Suprapubic skin (tissue), 4 donors: Measurements from ENCODE around the gene RINL.

ENCODE experiments used
- EP300 ChIP-seq: sonication (generic); formaldehyde crosslinking; IDR thresholded peaks from one replicate; pipeline ENCODE4 v1.6.1; 2017; ENCODE audit warnings: antibody characterized with exemption
- POLR2A ChIP-seq, 2 donors: fragments of 450-650 bp; IDR thresholded peaks; one replicate each; pipeline ENCODE4 v1.6.1; 2017; ENCODE audit warnings: antibody characterized with exemption in 2 of 2, mild to moderate bottlenecking in 2 of 2, moderate library complexity in 2 of 2
- POLR2AphosphoS5 ChIP-seq, 3 donors: sonication (generic); formaldehyde crosslinking; IDR thresholded peaks; one replicate each; pipeline ENCODE4 v1.6.1; 2017; ENCODE audit warnings: antibody characterized with exemption in 3 of 3
- TF ChIP-seq, protein P1 (sequence below), 2 donors: fragments of 200-600 bp in 1 of 2; fragments of 450-650 bp in 1 of 2; sonication (generic) in 1 of 2; IDR thresholded peaks; one replicate each; pipeline ENCODE4 v1.5.1; 2016 to 2019; ENCODE audit warnings: antibody characterized with exemption in 2 of 2, mild to moderate bottlenecking in 1 of 2, moderate library complexity in 1 of 2

DNA sequence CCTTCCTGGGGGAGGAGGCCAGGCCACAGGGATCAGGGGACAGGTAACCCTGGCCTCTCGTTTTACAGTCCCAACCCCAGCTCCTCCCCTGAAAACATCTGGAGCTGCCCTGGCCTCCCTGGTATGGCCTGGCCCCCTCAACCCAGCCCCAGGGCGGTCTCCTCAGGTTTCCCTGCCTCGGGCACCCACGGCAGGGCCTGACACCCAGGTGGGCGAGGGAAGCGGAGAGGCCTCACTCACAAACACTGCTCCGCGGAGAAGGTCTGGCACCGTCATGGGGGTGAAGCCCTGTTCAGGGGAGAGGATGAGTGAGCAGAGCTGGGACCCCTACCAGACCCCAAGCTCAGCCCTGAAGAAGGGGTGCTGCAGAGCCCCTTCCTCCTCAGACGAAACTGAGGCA lies 40.5 kb upstream of the RINL start:
- no peak for TF ChIP-seq POLR2AphosphoS5 (IDR thresholded peaks at IDR 0.05)
- no peak for TF ChIP-seq POLR2A (IDR thresholded peaks at IDR 0.05)
- TF ChIP-seq, protein P1, sequence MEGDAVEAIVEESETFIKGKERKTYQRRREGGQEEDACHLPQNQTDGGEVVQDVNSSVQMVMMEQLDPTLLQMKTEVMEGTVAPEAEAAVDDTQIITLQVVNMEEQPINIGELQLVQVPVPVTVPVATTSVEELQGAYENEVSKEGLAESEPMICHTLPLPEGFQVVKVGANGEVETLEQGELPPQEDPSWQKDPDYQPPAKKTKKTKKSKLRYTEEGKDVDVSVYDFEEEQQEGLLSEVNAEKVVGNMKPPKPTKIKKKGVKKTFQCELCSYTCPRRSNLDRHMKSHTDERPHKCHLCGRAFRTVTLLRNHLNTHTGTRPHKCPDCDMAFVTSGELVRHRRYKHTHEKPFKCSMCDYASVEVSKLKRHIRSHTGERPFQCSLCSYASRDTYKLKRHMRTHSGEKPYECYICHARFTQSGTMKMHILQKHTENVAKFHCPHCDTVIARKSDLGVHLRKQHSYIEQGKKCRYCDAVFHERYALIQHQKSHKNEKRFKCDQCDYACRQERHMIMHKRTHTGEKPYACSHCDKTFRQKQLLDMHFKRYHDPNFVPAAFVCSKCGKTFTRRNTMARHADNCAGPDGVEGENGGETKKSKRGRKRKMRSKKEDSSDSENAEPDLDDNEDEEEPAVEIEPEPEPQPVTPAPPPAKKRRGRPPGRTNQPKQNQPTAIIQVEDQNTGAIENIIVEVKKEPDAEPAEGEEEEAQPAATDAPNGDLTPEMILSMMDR (IDR thresholded peaks at IDR 0.05), result no peak
- no peak for TF ChIP-seq EP300
